SK-N-SH (cell line): ENCODE results near the gene TMEM131L.

Experiments used
- EP300 ChIP-seq, 2 experiments: IDR thresholded peaks; 2 replicates each; pipeline versions ENCODE4 v1.4.0 to v1.6.1; 2012; ENCODE audit warnings: borderline replicate concordance in 1 of 2, low read depth in 1 of 2, low read length in 1 of 2
- FOSL2 ChIP-seq: IDR thresholded peaks from 2 replicates; pipeline ENCODE4 v1.4.0; 2012; ENCODE audit warnings: low read depth, mild to moderate bottlenecking, moderate library complexity, borderline replicate concordance
- MAX ChIP-seq: IDR thresholded peaks from 2 replicates; pipeline ENCODE4 v1.4.0; 2012; ENCODE audit warnings: low read depth
- POLR2AphosphoS5 ChIP-seq: IDR thresholded peaks from 2 replicates; pipeline ENCODE4 v1.6.1; 2012; ENCODE audit warnings: low read depth, low read length
- RAD21 ChIP-seq: IDR thresholded peaks from 2 replicates; pipeline ENCODE4 v1.6.1; 2012; ENCODE audit warnings: mild to moderate bottlenecking, low read length
- RCOR1 ChIP-seq: fragments of 150-350 bp; IDR thresholded peaks from 2 replicates; pipeline ENCODE4 v1.6.1; 2017; ENCODE audit warnings: antibody characterized with exemption, low read length
- REST ChIP-seq: IDR thresholded peaks from 2 replicates; pipeline ENCODE4 v1.6.1; 2012; ENCODE audit warnings: mild to moderate bottlenecking, low read depth, low read length, moderate library complexity
- USF2 ChIP-seq: fragments of 150-350 bp; IDR thresholded peaks from 2 replicates; pipeline ENCODE4 v1.6.1; 2017; ENCODE audit warnings: antibody characterized with exemption, low read length, low read depth, borderline replicate concordance
- TF ChIP-seq, protein P1 (sequence below): fragments of 200-600 bp; sonication (generic); IDR thresholded peaks from 2 replicates; pipeline ENCODE4 v1.6.1; 2017; ENCODE audit warnings: antibody characterized with exemption, mild to moderate bottlenecking, moderate library complexity

- TF ChIP-seq REST, result no peak
- TF ChIP-seq EP300 (IDR thresholded peaks at IDR 0.05; ENCODE audit: borderline replicate concordance in 1 of 2, low read depth in 1 of 2, low read length in 1 of 2), result no peak
- TF ChIP-seq, protein P1, sequence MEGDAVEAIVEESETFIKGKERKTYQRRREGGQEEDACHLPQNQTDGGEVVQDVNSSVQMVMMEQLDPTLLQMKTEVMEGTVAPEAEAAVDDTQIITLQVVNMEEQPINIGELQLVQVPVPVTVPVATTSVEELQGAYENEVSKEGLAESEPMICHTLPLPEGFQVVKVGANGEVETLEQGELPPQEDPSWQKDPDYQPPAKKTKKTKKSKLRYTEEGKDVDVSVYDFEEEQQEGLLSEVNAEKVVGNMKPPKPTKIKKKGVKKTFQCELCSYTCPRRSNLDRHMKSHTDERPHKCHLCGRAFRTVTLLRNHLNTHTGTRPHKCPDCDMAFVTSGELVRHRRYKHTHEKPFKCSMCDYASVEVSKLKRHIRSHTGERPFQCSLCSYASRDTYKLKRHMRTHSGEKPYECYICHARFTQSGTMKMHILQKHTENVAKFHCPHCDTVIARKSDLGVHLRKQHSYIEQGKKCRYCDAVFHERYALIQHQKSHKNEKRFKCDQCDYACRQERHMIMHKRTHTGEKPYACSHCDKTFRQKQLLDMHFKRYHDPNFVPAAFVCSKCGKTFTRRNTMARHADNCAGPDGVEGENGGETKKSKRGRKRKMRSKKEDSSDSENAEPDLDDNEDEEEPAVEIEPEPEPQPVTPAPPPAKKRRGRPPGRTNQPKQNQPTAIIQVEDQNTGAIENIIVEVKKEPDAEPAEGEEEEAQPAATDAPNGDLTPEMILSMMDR, result no peak
- no peak for TF ChIP-seq POLR2AphosphoS5
- no peak for TF ChIP-seq MAX
- no peak for TF ChIP-seq USF2
- TF ChIP-seq RCOR1, result no peak
- TF ChIP-seq FOSL2, result no peak
- no peak for TF ChIP-seq RAD21
These were observed 24.9 kb downstream of the TMEM131L start for GRCh38 chr4:153490985-153491483.
